NCI-H2029 (cell line): Measurements from ENCODE around the gene FGFR3.
A peak's percentile ranks its signal among the peaks of the same experiment; 100 is the strongest.

ENCODE experiments used
- DNase-seq: peaks from one replicate; lab custom pipeline; 2025; lab: John Stamatoyannopoulos, UW

Gene FGFR3

DNA sequence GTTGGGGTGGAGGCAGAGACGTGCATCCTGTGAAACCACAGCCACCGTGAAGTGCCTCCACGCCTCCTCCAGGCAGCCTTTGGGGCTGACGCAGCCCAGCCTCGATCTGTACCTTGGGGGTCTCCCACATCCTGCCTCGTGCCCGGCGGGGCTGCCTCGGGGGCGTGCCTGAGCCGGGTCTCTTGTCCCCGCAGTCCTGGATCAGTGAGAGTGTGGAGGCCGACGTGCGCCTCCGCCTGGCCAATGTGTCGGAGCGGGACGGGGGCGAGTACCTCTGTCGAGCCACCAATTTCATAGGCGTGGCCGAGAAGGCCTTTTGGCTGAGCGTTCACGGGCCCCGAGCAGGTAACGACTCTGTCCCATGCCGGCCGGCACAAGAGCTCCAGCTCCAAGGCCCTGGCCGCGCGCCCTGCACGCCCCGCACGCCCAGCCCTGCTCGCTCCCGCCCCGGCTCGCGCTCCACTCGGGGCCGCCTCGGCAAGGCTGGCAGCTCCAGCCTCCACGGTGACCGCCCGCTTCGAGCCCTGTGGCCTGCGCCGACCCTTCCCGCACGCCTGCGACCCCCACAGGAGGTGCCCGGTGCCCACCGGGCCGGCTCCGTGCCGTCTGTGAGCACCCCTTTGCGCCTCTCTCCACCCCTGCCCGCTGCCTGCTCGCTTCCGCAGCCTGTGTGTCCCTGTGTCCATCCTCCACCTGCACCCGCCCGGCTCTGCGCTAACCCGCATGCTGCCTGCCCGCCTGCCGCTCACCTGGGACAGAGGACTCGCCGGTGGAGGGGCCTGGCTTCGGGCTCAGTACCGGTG lies 9.8 kb downstream of the FGFR3 start:
- DNase-seq = no peak

DNA sequence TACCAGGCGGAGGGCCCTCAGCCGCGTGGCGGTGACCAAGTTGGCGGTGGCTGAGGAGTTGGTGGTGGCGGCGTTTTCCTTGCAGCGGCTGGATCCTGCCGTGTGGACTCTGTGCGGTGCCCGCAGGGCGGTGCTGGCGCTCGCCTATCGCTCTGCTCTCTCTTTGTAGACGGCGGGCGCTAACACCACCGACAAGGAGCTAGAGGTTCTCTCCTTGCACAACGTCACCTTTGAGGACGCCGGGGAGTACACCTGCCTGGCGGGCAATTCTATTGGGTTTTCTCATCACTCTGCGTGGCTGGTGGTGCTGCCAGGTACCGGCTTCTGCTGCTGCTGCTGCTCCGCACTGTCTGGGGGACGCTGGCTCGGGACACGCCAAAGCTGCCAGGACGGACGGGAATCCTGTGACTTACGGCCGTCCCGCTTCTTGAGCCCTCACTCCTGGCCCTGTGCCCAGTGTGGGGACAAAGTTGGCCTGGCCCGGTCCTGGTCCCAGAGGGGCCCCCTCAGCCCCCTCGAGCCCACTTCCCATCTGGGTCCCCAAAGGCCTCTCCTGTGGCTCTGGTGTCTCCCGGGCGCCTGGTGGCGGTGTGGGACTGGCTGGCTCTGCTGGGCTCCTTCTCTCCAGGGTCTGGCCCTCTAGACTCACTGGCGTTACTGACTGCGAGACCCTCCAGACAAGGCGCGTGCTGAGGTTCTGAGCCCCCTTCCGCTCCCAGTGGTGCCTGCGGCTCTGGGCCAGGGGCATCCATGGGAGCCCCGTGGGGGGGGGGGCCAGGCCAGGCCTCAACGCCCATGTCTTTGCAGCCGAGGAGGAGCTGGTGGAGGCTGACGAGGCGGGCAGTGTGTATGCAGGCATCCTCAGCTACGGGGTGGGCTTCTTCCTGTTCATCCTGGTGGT lies 10.7 kb downstream of the FGFR3 start:
- no peak for DNase-seq

DNA sequence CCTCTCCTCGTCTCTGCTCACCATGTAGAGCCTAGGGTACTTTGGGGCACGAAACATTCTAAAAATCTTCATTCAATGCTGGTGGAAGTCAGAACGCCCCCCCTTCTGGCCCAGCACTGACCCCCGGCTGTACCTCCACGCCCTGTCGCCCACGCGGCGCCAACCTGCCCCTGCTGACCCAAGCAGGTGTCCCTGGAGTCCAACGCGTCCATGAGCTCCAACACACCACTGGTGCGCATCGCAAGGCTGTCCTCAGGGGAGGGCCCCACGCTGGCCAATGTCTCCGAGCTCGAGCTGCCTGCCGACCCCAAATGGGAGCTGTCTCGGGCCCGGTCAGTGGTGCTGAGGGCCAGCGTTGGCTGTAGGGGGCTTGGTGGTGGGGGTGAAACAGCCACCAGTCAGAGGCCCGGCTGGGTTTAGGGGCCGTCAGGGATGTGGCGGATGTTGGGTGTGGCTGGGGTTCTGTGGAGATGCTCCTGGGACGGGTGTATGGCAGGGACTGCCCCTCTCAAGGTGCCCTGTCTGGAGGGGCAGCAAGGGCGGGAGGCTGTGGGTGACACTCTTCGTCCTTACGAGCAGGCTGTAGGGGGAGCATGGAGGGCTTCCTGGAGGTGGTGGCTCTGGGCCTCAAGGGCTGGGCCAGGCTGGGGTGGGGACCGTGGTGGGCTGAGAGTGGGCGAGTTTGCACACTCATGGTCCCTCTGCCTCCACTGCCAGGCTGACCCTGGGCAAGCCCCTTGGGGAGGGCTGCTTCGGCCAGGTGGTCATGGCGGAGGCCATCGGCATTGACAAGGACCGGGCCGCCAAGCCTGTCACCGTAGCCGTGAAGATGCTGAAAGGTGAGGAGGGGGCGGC lies 11.8 kb downstream of the FGFR3 start:
- no peak for DNase-seq

- DNase-seq = no peak
These were observed 12.6 kb downstream of the FGFR3 start for GRCh38 chr4:1805493-1806222.

DNA sequence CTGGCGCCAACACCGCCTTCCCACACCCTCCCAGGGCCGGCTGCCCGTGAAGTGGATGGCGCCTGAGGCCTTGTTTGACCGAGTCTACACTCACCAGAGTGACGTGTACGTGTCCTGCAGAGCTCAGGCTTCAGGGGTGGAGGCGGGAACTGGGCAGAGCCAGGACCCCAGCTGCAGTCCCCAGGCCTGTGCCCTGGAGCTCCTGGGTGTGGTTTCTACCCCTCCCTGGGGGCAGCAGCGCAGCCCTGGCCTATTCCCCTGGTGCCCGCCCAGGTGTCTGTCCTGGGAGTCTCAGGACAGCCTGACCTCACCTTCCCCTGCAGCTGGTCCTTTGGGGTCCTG lies 13.1 kb downstream of the FGFR3 start:
- no peak for DNase-seq

DNA sequence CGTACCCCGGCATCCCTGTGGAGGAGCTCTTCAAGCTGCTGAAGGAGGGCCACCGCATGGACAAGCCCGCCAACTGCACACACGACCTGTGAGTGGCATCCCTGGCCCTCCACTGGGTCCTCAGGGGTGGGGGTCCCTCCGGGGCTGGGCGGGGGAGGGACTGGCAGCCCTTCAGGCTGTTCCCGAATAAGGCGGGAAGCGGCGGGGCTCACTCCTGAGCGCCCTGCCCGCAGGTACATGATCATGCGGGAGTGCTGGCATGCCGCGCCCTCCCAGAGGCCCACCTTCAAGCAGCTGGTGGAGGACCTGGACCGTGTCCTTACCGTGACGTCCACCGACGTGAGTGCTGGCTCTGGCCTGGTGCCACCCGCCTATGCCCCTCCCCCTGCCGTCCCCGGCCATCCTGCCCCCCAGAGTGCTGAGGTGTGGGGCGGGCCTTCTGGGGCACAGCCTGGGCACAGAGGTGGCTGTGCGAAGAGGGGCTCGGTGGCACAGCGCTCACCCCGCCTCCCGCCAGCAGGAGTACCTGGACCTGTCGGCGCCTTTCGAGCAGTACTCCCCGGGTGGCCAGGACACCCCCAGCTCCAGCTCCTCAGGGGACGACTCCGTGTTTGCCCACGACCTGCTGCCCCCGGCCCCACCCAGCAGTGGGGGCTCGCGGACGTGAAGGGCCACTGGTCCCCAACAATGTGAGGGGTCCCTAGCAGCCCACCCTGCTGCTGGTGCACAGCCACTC lies 13.7 kb downstream of the FGFR3 start:
- no peak for DNase-seq

- no peak for DNase-seq
These were observed 14.3 kb downstream of the FGFR3 start for GRCh38 chr4:1807332-1807777.

DNA sequence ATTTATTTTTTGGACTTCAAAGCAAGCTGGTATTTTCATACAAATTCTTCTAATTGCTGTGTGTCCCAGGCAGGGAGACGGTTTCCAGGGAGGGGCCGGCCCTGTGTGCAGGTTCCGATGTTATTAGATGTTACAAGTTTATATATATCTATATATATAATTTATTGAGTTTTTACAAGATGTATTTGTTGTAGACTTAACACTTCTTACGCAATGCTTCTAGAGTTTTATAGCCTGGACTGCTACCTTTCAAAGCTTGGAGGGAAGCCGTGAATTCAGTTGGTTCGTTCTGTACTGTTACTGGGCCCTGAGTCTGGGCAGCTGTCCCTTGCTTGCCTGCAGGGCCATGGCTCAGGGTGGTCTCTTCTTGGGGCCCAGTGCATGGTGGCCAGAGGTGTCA lies 15.3 kb downstream of the FGFR3 start:
- DNase-seq = no peak

DNA sequence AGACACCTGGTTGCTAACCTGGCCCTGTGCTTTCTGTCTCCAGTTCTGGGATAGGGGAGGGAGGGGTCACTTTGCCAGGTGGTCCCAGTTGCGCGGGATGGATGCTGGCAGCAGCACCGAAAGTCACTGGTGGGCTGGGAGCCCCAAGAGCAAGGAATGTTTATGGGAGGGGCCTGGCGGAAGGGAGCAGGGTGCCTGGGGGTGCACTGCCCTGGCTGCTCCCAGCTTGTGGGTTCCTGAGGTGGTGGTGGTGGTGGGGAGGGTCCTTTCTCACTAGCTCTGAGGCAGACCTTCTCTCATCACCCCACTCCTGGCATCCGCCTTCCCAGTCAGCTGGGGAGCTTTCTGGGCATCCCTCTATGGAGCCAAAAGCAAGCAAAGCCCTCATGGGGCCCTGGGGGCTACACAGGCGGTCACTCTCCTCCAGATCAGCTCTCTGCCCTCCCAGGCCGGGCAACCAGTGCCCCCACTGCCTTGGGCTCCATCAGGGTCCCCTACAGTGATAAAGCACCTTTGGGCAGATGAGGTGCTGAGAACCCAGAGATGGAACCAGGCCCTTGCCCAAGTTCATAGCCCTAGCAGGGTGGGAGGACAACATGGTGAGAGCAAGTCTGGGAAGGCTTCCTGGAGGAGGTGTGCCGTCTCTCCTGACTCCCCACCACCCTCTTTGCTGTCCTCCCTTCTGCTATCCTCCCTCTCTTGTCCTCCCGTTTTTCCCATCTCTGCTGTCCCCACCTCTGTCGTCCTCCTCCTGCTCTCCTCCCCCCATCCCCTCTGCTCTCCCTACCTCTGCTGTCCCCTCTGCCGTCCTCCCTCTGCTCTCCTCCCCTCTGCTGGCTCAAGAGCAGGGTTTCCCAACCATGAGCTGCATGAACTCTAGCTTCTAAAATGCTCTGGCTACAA lies 16.0 kb downstream of the FGFR3 start:
- no peak for DNase-seq

DNA sequence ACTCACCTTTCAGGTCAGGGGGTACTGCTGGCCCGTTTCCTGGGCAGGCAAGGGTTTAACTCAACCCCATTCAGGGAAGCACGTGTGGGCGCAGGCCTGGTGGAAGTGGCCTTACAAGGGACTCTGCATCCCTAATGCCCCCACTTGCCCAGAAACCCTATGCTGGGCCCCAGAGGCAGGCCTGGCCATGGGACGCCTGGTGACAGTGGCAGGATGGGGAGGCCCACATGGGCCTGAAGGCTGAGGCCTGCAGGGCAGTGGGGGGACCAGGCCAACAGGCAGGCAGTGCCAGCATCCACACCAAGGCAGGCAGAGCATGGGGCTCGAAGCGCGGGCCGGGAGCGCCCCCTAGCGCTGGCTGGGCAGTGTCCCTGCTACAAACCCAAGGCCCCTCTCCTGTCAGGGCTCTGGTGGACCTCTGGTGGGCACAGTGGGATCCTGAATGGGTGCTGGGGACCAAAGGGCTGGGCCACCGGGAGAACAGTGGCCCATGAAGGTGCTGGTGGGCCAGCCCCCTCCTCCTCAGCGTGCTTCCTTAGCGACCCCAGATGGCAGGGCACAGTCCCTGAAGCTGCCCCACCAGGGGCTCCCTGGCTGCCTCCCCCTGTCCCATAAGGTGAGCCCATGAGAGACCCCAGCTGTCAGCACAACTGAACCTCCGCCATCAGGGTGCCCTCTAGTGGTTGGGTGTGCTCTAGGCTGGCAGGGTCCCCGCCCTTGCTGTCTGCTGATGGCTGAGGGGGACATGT lies 16.8 kb downstream of the FGFR3 start:
- DNase-seq = peak; percentile 40

GRCh38 chr4:1810765-1811164 lies 17.7 kb downstream of the FGFR3 start:
- DNase-seq = no peak

DNA sequence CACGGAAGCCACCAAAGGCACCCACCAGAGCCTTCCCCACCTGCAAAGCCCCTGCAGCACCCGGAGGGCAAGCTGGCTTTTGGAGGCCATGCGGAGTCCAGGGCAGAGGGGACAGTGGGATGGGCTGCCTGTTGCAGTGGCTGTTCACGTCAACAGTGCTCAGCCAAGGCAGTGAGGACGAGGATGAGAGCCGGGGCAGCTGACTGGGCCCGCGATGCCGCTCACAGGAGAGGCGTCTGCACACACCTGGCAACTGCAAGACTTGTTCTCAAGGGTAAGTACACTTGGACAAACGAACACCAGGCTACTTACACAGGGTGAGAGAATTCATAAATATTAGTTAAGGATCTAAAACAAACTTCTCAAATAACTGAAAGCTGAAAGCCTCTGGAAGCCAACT lies 19.6 kb downstream of the FGFR3 start:
- DNase-seq = no peak

- DNase-seq = no peak
These were observed 20.1 kb downstream of the FGFR3 start for GRCh38 chr4:1813231-1813630.

- no peak for DNase-seq
These were observed 20.8 kb downstream of the FGFR3 start for GRCh38 chr4:1813915-1814314.

DNA sequence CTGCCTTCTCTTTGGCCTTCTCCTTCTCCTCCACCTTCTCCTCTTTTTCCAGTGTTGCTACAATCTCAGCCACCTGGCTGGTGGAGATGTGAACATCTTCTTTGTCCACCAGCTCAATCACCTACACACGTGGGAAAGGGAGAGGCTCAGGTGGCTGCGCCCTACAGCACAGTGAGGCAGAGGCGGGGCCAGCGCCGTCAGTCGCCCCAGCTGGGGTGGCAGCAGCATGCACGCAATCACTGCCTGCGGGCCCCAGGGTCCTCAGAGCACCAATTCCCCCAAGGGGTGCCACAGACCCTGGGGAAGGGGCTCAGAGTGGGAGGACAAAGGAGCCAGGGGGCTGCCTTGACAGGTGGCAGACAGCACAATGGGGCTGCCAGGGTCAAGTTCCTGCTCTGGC lies 21.4 kb downstream of the FGFR3 start:
- no peak for DNase-seq

DNA sequence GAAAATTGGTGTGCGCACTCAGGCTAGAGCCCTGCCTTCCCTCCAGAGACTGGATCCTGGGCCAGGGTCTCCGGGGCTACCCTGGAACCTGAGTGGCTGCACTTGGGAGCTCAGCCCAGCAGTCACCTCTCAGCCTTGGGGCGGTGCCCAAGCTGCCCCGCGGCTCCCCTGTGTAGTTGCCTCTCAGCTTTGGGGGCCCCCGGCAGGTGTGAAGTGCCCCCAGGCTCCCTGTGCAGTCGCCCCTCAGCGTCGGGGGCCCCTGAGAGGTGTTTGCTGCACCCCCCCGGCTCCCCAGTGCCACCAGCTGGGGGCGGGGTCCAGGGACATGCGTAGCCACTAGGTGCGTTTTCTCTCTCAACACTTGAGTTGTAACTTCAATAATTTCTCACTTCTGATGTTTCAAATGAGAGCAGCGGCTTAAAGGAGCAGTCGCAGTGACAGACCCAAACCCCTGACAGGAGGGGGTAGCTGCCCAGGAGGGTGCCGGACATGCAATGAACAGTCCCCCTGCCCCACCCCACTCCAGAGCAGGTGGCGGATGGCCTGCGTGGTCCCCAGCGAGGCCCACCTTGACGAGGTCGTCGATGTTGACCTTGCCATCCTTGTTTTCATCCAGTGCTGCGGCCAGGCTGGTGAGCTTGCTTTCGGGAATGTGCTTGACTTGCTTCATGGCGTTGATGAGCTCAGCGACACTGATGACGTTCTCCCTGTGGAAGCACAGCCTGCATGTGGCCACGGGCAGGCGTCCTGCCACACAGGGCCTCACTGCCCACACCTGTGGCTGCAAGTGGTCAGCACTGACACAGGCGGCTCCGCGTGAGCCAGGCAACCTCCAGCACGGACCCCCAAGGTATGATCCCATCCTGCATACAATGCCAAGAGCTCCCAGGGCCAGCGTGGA lies 22.3 kb downstream of the FGFR3 start:
- no peak for DNase-seq

DNA sequence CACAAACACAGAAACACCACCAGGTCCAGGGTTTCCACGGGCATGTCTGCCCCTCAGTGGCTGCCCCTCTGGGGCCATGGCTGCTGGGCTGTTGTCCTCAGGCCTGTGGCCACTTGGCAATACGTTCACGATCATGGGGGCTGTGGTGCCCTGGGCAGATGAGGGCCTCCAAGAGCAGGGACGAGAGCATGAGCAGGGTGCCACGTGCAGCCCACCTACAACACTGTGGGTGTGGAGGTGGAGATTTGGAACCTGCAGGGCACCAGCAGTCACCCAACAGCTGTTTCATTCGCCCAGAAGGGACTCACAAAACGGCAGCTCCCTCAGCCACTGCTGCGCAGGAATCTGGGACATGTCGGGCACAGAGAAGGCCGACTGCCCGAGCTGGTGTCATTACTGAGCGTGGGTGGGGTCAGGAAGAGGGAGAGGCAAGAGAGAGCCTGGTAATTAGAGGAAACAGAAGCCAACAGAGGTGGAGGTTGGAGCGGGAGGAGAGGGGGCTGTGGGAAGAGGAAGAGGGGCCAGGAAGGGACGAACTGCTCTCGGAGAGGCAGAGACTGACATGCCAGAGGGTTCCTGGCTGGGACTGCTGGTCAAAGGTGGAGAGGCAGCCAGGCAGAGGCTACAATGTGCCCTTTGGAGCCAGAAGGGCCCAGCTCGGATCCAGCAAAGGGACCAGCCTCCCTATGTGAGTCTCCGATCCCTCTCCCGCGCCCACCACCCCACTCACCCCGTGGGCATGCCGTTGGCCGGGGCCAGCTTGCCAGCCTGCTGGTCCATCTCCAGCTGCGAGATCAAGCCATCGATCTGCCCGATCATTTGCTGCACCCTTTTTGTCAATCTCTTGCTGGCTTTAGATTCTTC lies 23.1 kb downstream of the FGFR3 start:
- no peak for DNase-seq
